Subcutaneous adipose tissue (tissue), 4 donors: ENCODE results near the gene MAPKAPK5. TPM values are rescaled to one million over a fixed set of nuclear protein-coding genes. Genes with fewer than 3 reads are reported as not detected.

Source experiments
- CTCF ChIP-seq: fragments of 450-650 bp; IDR thresholded peaks from one replicate; pipeline ENCODE4 v1.5.1; 2016; ENCODE audit warnings: low read depth, mild to moderate bottlenecking, control low read depth, antibody characterized with exemption, moderate library complexity
- small RNA-seq: library from RNA; depleted of rRNA; stranded (forward); fragments of <200 nt; gene quantifications from one replicate; pipeline ENCODE3, GENCODE V24; 2016
- total RNA-seq, 4 donors: library from RNA; depleted of rRNA; stranded (reverse); fragments of >200 nt; gene quantifications; one replicate each; pipeline ENCODE4 v1.1.0, GENCODE V29; 2016

The MAPKAPK5 gene
- total RNA-seq, 4 donors from 2014 or later, result 31.9 to 52.2 (median 43.1) TPM

- TF ChIP-seq CTCF, result no peak
Measured at GRCh38 chr12:111937429-111937828, 95.4 kb downstream of the MAPKAPK5 start.

- no peak for TF ChIP-seq CTCF
Measured at GRCh38 chr12:111942557-111942956, 100.5 kb downstream of the MAPKAPK5 start.

- TF ChIP-seq CTCF, result no peak
Measured at GRCh38 chr12:111943929-111944328, 101.9 kb downstream of the MAPKAPK5 start.

Small RNA genes within 50 kb of the gene (small RNA-seq; reads per million reads assigned to genes)
- 0.36 reads per million for gene MIR6761

Other genes starting within 250 kb of the MAPKAPK5 start
- 10 to 100 TPM; 39.4 to 56.1 (median 45.6) TPM for gene ATXN2, start 242.9 kb upstream of the MAPKAPK5 start, total RNA-seq
- gene BRAP, start 156.3 kb upstream of the MAPKAPK5 start, total RNA-seq, result 10 to 100 TPM; 12.1 to 20.4 (median 17.0) TPM
- gene ACAD10, start 156.2 kb upstream of the MAPKAPK5 start, total RNA-seq, result 10 to 100 TPM; 11.1 to 43.5 (median 22.9) TPM
- 100 to 1,000 TPM; 191 to 418 (median 305) TPM for gene ALDH2, start 75.3 kb upstream of the MAPKAPK5 start, total RNA-seq
- gene TMEM116, start 170.9 kb downstream of the MAPKAPK5 start, total RNA-seq, result 10 to 100 TPM; 10.5 to 17.9 (median 14.5) TPM
- 10 to 100 TPM; 18.6 to 47.9 (median 44.1) TPM for gene ERP29, start 171.2 kb downstream of the MAPKAPK5 start, total RNA-seq